KOPT-K1 (cell line): ENCODE data around the gene SUGCT.
"Not testable (repeated sequence)": the region's sequence is repeated elsewhere in the genome, so short reads cannot be mapped to it uniquely, and the experiment has no call there.

ENCODE experiments used
- H3K27ac ChIP-seq: fragments of 200-600 bp; sonication (generic); 2 replicates; pipeline ENCODE4 v1.5.1; 2016; ENCODE audit warnings: antibody characterized with exemption, mild to moderate bottlenecking, low read depth, low read length; ENCODE audit not compliant: poor library complexity, severe bottlenecking
- H3K36me3 ChIP-seq: fragments of 200-600 bp; sonication (generic); 2 replicates; pipeline ENCODE4 v1.5.1; 2017; ENCODE audit warnings: antibody characterized with exemption, mild to moderate bottlenecking, low read length, moderate library complexity; ENCODE audit not compliant: insufficient read depth
- H3K9me3 ChIP-seq: fragments of 200-600 bp; sonication (generic); 2 replicates; pipeline ENCODE4 v1.5.1; 2017; ENCODE audit warnings: antibody characterized with exemption, low read length, mild to moderate bottlenecking; ENCODE audit not compliant: insufficient read depth, poor library complexity, severe bottlenecking

The SUGCT gene

GRCh38 chr7:40134428-40135316 lies at the start of gene SUGCT, which contains the start of gene MPLKIP:
Gene SUGCT, plus strand, starts transcription at chr7:40135005.
Gene MPLKIP, minus strand, starts transcription at chr7:40134622. Its CDS starts 55 bp downstream, at chr7:40134567.
- peaks cover 31% of the 10 kb centered on the region for H3K36me3 ChIP-seq
- peak within 1 kb of the TSS; percentile 84 for H3K27ac ChIP-seq
- H3K9me3 ChIP-seq = peaks cover 4% of the 10 kb centered on the region

- no peak overlapping the region for H3K27ac ChIP-seq
- H3K36me3 ChIP-seq = peaks cover 93% of the 10 kb centered on the region
- no peaks in the 10 kb centered on the region for H3K9me3 ChIP-seq
These were observed 42.6 kb upstream of the SUGCT start for GRCh38 chr7:40092182-40092581.

GRCh38 chr7:40093631-40094350 lies 41.0 kb upstream of the SUGCT start:
- no peak overlapping the region for H3K27ac ChIP-seq
- H3K9me3 ChIP-seq = no peaks in the 10 kb centered on the region
- peaks cover 88% of the 10 kb centered on the region for H3K36me3 ChIP-seq

GRCh38 chr7:40095230-40095629 lies 39.6 kb upstream of the SUGCT start:
- Histone ChIP-seq H3K9me3 (no peaks in the 10 kb centered on the region), H3K27ac (no peak overlapping the region), H3K36me3 (peaks cover 73% of the 10 kb centered on the region)

GRCh38 chr7:40095695-40096327 lies 39.0 kb upstream of the SUGCT start:
- no peak overlapping the region for H3K27ac ChIP-seq
- peaks cover 67% of the 10 kb centered on the region for H3K36me3 ChIP-seq

GRCh38 chr7:40097728-40098127 lies 37.1 kb upstream of the SUGCT start:
- no peaks in the 10 kb centered on the region for H3K9me3 ChIP-seq
- H3K27ac ChIP-seq = no peak overlapping the region
- H3K36me3 ChIP-seq = peaks cover 52% of the 10 kb centered on the region

More at GRCh38 chr7:40095695-40096327, 39.0 kb upstream of the SUGCT start:
- no peaks in the 10 kb centered on the region for H3K9me3 ChIP-seq

- Histone ChIP-seq H3K36me3 (peaks cover 41% of the 10 kb centered on the region), H3K9me3 (no peaks in the 10 kb centered on the region), H3K27ac (no peak overlapping the region)
These were observed 36.0 kb upstream of the SUGCT start for GRCh38 chr7:40098810-40099209.

- Histone ChIP-seq H3K27ac (no peak overlapping the region), H3K36me3 (peaks cover 31% of the 10 kb centered on the region), H3K9me3 (no peaks in the 10 kb centered on the region)
These were observed 35.0 kb upstream of the SUGCT start for GRCh38 chr7:40099837-40100236.

GRCh38 chr7:40101201-40101600 lies 33.6 kb upstream of the SUGCT start:
- Histone ChIP-seq H3K9me3 (no peaks in the 10 kb centered on the region), H3K27ac (no peak overlapping the region), H3K36me3 (peaks cover 17% of the 10 kb centered on the region)

GRCh38 chr7:40102897-40103296 lies 31.9 kb upstream of the SUGCT start:
- H3K27ac ChIP-seq = no peak overlapping the region
- no peaks in the 10 kb centered on the region for H3K9me3 ChIP-seq
- peaks cover 8% of the 10 kb centered on the region for H3K36me3 ChIP-seq

GRCh38 chr7:40105879-40106473 lies 28.8 kb upstream of the SUGCT start:
- H3K9me3 ChIP-seq = no peaks in the 10 kb centered on the region
- no peak overlapping the region for H3K27ac ChIP-seq
- 0 out of 2 replicates have a peak, but pooled peaks cover 12% of the 10 kb centered on the region for H3K36me3 ChIP-seq

GRCh38 chr7:40115936-40116335 lies 18.9 kb upstream of the SUGCT start:
- Histone ChIP-seq H3K9me3 (no peaks in the 10 kb centered on the region), H3K36me3 (no peaks in the 10 kb centered on the region), H3K27ac (no peak overlapping the region)

- not testable (repeated sequence) for H3K27ac ChIP-seq, H3K36me3 ChIP-seq, H3K9me3 ChIP-seq
These were observed 17.6 kb upstream of the SUGCT start for GRCh38 chr7:40117199-40117598.

GRCh38 chr7:40118201-40118600 lies 16.6 kb upstream of the SUGCT start:
- H3K27ac ChIP-seq, H3K9me3 ChIP-seq, H3K36me3 ChIP-seq: not testable (repeated sequence)

GRCh38 chr7:40120020-40120419 lies 14.8 kb upstream of the SUGCT start:
- Histone ChIP-seq H3K36me3 (no peaks in the 10 kb centered on the region), H3K27ac (no peak overlapping the region), H3K9me3 (no peaks in the 10 kb centered on the region)
